Left renal pelvis (tissue), 4 donors: ENCODE results near the gene SIRT2. TPM values are rescaled to one million over a fixed set of nuclear protein-coding genes. Genes with fewer than 3 reads are reported as not detected.

ENCODE experiments used
- DNase-seq, 4 donors: peaks; one replicate each; pipeline ENCODE4 v3.0.0-alpha.2; 2013; ENCODE audit warnings: low read depth in 4 of 4, low spot score in 3 of 4
- polyA plus RNA-seq, 4 donors: library from polyadenylated mRNA; unstranded; fragments of 120-200 nt; gene quantifications; one replicate each; pipeline ENCODE4 v1.2.1, GENCODE V29; 2013; ENCODE audit not compliant: insufficient read length in 4 of 4

SIRT2 gene
- polyA plus RNA-seq, 4 donors = 37.9 to 48.3 (median 43.6) TPM

GRCh38 chr19:38920602-38921419, 21.4 kb upstream of the SIRT2 start:
- no peak for DNase-seq

- no peak for DNase-seq
These were observed 20.6 kb upstream of the SIRT2 start for GRCh38 chr19:38919837-38920601.

- DNase-seq = no peak
These were observed 19.1 kb upstream of the SIRT2 start for GRCh38 chr19:38918526-38918925.

GRCh38 chr19:38917921-38918491, 18.6 kb upstream of the SIRT2 start:
- no peak for DNase-seq

GRCh38 chr19:38917516-38917915, 18.1 kb upstream of the SIRT2 start:
- DNase-seq = no peak

GRCh38 chr19:38915329-38916321, 16.2 kb upstream of the SIRT2 start:
- no peak for DNase-seq

GRCh38 chr19:38913958-38914357, 14.5 kb upstream of the SIRT2 start:
- DNase-seq = no peak

- DNase-seq = no peak
These were observed 13.4 kb upstream of the SIRT2 start for GRCh38 chr19:38912600-38913514.

GRCh38 chr19:38911388-38912001, 12.1 kb upstream of the SIRT2 start:
- DNase-seq = no peak

GRCh38 chr19:38910488-38910887, 11.1 kb upstream of the SIRT2 start:
- DNase-seq = no peak

- no peak for DNase-seq
These were observed 9.5 kb upstream of the SIRT2 start for GRCh38 chr19:38908911-38909310.

- DNase-seq = no peak
These were observed 8.3 kb upstream of the SIRT2 start for GRCh38 chr19:38907670-38908069.

- DNase-seq = no peak
These were observed 7.8 kb upstream of the SIRT2 start for GRCh38 chr19:38907227-38907626.

- no peak for DNase-seq
These were observed 6.2 kb upstream of the SIRT2 start for GRCh38 chr19:38905620-38906019.

GRCh38 chr19:38904581-38905539, 5.4 kb upstream of the SIRT2 start:
- DNase-seq = no peak

- no peak for DNase-seq
These were observed 2.3 kb upstream of the SIRT2 start for GRCh38 chr19:38901683-38902082.

GRCh38 chr19:38900743-38901190, 1.3 kb upstream of the SIRT2 start:
- DNase-seq = no peak

- DNase-seq = no peak
These were observed 798 bp upstream of the SIRT2 start for GRCh38 chr19:38900202-38900629.
